Measurements from ENCODE around the gene PRR35.

The PRR35 gene

GRCh38 chr16:564690-565418 lies 4.7 kb downstream of the PRR35 start:
- DNase-seq (ENCODE audit: low spot score): no peak

- DNase-seq (ENCODE audit: low spot score): no peak
These were observed 5.5 kb downstream of the PRR35 start for GRCh38 chr16:565419-566330.

GRCh38 chr16:566475-567372 lies 6.5 kb downstream of the PRR35 start, which contains the start of gene NHLRC4:
TSS of gene NHLRC4 (plus strand) at chr16:567005. CDS start at chr16:568048, 1,043 bp downstream.
- no peak for DNase-seq (ENCODE audit: low spot score)

- DNase-seq (ENCODE audit: low spot score): no peak
These were observed 7.4 kb downstream of the PRR35 start for GRCh38 chr16:567373-568256.

GRCh38 chr16:568401-569258 lies 8.4 kb downstream of the PRR35 start:
- no peak for DNase-seq (ENCODE audit: low spot score)

- peak; percentile 86 for DNase-seq (ENCODE audit: low spot score)
These were observed 9.5 kb downstream of the PRR35 start, which contains the start of gene PIGQ for GRCh38 chr16:569445-570254. TSS of gene PIGQ (plus strand) at chr16:569968. CDS start at chr16:574075, 4,107 bp downstream.

- DNase-seq (ENCODE audit: low spot score): no peak
These were observed 12.9 kb downstream of the PRR35 start for GRCh38 chr16:572865-573650.

GRCh38 chr16:574021-574760 lies 14.0 kb downstream of the PRR35 start:
- DNase-seq (ENCODE audit: low spot score): no peak

GRCh38 chr16:575354-576196 lies 15.4 kb downstream of the PRR35 start:
- no peak for DNase-seq (ENCODE audit: low spot score)

- no peak for DNase-seq (ENCODE audit: low spot score)
These were observed 16.1 kb downstream of the PRR35 start for GRCh38 chr16:576197-576822.

GRCh38 chr16:576823-577201 lies 16.6 kb downstream of the PRR35 start:
- DNase-seq (ENCODE audit: low spot score): no peak

GRCh38 chr16:577796-578195 lies 17.6 kb downstream of the PRR35 start:
- DNase-seq (ENCODE audit: low spot score): no peak

GRCh38 chr16:578232-578869 lies 18.2 kb downstream of the PRR35 start:
- no peak for DNase-seq (ENCODE audit: low spot score)

GRCh38 chr16:578870-579405 lies 18.7 kb downstream of the PRR35 start:
- peak; percentile 83 for DNase-seq (ENCODE audit: low spot score)

Measured in ecto neural progenitor cell (in vitro differentiated cells).